Tibial nerve (tissue), 4 donors: Measurements from ENCODE around the gene CRYBG1. TPM values are rescaled to one million over a fixed set of nuclear protein-coding genes. Genes with fewer than 3 reads are reported as not detected.

Experiments used
- DNase-seq, 2 donors: peaks; one replicate each; pipeline ENCODE4 v3.0.0-alpha.2; 2019; ENCODE audit warnings: low spot score in 2 of 2
- H3K27ac ChIP-seq, 4 donors: fragments of 200-600 bp; sonication (generic) in 3 of 4; one replicate each; pipeline ENCODE4 v1.5.1; 2017 to 2019; ENCODE audit warnings: mild to moderate bottlenecking in 1 of 4
- H3K27me3 ChIP-seq, 2 donors: fragments of 200-600 bp; sonication (generic) in 1 of 2; one replicate each; pipeline versions ENCODE4 v1.5.1 to v1.6.0; 2017 to 2019
- H3K36me3 ChIP-seq, 3 donors: fragments of 200-600 bp; sonication (generic); one replicate each; pipeline ENCODE4 v1.5.1; 2018 to 2019
- H3K4me1 ChIP-seq, 4 donors: fragments of 200-600 bp; sonication (generic) in 3 of 4; one replicate each; pipeline ENCODE4 v1.5.1; 2017 to 2019
- H3K4me3 ChIP-seq, 4 donors: fragments of 200-600 bp; sonication (generic) in 3 of 4; one replicate each; pipeline ENCODE4 v1.5.1; 2017 to 2019; ENCODE audit warnings: mild to moderate bottlenecking in 1 of 4, moderate library complexity in 1 of 4
- H3K9me3 ChIP-seq, 4 donors: fragments of 200-600 bp; sonication (generic) in 3 of 4; one replicate each; pipeline ENCODE4 v1.5.1; 2017 to 2019
- EP300 ChIP-seq, 2 donors: sonication (generic); formaldehyde crosslinking; IDR thresholded peaks; one replicate each; pipeline ENCODE4 v1.6.1; 2017; ENCODE audit warnings: antibody characterized with exemption in 2 of 2, mild to moderate bottlenecking in 1 of 2
- POLR2A ChIP-seq, 2 donors: fragments of 450-650 bp; IDR thresholded peaks; one replicate each; pipeline ENCODE4 v1.6.1; 2017; ENCODE audit warnings: antibody characterized with exemption in 2 of 2, mild to moderate bottlenecking in 2 of 2, moderate library complexity in 2 of 2
- WGBS, 2 donors: methylation state at CpG; one replicate each; pipeline ENCODE4 v1.1.5; 2018; 5-methylcytosine and 5-hydroxymethylcytosine counted together
- total RNA-seq, 4 donors: library from RNA; depleted of rRNA; stranded (reverse); fragments of >200 nt; gene quantifications; one replicate each; pipeline ENCODE4 v1.1.0, GENCODE V29; 2016
- TF ChIP-seq, protein P1 (sequence below), 5 experiments: fragments of 200-600 bp in 3 of 5; fragments of 450-650 bp in 2 of 5; sonication (generic) in 3 of 5; IDR thresholded peaks; one replicate each; pipeline ENCODE4 v1.5.1; 2016 to 2019; ENCODE audit warnings: antibody characterized with exemption in 5 of 5, mild to moderate bottlenecking in 3 of 5, moderate library complexity in 2 of 5

CRYBG1 gene
- total RNA-seq, 4 donors from 2014 or later: 5.9 to 15.3 (median 8.1) TPM

DNA sequence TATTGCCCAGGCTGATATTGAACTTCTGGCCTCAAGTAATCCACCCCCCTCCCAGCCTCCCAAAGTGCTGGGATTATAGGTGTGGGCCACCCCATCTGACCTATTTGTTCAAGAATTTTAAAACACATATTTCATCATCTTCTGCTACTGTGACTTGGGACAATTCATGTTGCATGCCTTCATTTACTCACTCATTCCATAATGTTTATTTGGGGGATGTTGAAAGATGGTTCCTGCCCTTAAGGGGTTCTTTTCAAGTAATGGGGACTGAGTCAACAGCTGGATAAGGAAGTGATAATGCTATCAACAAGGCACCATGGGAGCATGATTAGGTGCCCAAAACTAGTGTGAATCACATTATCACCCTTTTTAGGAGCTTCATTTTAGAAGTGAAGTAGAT lies 62.0 kb downstream of the CRYBG1 start:
- TF ChIP-seq EP300 (IDR thresholded peaks at IDR 0.05) (no peak), POLR2A (IDR thresholded peaks at IDR 0.05) (no peak)
- TF ChIP-seq, protein P1, sequence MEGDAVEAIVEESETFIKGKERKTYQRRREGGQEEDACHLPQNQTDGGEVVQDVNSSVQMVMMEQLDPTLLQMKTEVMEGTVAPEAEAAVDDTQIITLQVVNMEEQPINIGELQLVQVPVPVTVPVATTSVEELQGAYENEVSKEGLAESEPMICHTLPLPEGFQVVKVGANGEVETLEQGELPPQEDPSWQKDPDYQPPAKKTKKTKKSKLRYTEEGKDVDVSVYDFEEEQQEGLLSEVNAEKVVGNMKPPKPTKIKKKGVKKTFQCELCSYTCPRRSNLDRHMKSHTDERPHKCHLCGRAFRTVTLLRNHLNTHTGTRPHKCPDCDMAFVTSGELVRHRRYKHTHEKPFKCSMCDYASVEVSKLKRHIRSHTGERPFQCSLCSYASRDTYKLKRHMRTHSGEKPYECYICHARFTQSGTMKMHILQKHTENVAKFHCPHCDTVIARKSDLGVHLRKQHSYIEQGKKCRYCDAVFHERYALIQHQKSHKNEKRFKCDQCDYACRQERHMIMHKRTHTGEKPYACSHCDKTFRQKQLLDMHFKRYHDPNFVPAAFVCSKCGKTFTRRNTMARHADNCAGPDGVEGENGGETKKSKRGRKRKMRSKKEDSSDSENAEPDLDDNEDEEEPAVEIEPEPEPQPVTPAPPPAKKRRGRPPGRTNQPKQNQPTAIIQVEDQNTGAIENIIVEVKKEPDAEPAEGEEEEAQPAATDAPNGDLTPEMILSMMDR (IDR thresholded peaks at IDR 0.05): no peak
- H3K27me3 ChIP-seq: no peaks in the 10 kb centered on the region
- H3K4me1 ChIP-seq: no peaks in the 10 kb centered on the region

DNA sequence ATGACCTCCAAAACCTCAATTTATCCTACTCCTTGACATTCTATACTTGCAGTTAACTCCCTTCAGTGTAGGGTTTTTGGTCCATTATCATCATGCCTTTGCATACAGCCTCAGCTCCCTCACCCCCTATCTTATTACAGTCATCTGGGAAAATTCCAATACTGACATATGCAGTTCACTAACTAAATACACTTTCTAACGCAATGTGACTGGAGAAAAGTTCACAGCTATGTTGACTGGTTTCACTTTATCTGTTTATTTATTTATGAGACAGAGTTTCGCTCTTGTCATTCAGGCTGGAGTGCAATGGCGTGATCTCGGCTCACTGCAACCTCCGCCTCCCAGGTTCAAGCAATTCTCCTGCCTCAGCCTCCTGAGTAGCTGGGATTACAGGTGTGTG lies 64.9 kb downstream of the CRYBG1 start:
- DNase-seq: no peak
- no peaks in the 10 kb centered on the region for H3K4me1 ChIP-seq
- no peak overlapping the region for H3K27ac ChIP-seq
- no peak for TF ChIP-seq POLR2A (IDR thresholded peaks at IDR 0.05)
- TF ChIP-seq, protein P1 (IDR thresholded peaks at IDR 0.05): no peak
- no peak for TF ChIP-seq EP300 (IDR thresholded peaks at IDR 0.05)
- 91% methylated on average over 5 of the region's 5 CpGs for WGBS, 2 donors
- H3K36me3 ChIP-seq: no peaks in the 10 kb centered on the region
- no peaks in the 10 kb centered on the region for H3K27me3 ChIP-seq
- H3K9me3 ChIP-seq: no peaks in the 10 kb centered on the region
- no peak overlapping the region for H3K4me3 ChIP-seq

More for the DNA sequence above, 62.0 kb downstream of the CRYBG1 start:
- H3K4me3 ChIP-seq: no peak overlapping the region
- no peaks in the 10 kb centered on the region for H3K36me3 ChIP-seq
- no peak for DNase-seq
- H3K9me3 ChIP-seq: no peaks in the 10 kb centered on the region
- H3K27ac ChIP-seq: no peak overlapping the region

DNA sequence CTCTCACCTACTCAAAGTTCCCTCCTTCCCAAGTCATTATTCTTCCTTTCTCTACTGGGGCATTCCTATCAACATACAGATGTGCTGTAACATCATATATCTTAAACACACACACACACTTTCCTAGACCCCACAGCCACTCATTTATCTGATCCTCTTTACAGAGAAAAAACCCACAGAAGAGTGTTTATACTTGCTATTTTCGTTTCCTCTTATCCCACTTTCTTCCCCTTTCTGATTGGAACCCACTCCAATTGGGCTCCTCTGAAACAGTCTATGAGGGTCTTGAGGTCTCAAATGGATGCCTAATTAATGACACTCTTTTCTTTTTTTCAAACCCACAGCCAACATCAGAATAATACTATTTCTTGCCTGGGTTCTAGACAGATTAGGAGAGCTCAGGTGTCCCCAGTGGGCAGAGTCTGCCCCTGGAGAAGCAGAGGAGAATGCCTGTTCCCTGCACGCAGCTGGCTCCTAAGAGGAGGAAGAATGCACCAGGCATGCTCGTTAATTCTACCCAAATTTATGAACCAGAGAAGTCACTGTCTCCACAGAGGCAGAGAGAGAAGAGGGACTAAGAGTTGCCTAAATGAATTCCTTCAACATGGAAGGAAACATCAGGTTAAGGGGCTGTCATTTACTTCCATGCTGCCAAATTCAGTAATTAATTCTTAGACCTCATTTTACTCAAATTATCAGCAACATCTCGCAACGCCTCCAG lies 65.9 kb downstream of the CRYBG1 start:
- Histone ChIP-seq H3K36me3 (no peaks in the 10 kb centered on the region), H3K9me3 (no peaks in the 10 kb centered on the region), H3K4me3 (no peak overlapping the region), H3K4me1 (no peaks in the 10 kb centered on the region), H3K27ac (no peak overlapping the region), H3K27me3 (no peaks in the 10 kb centered on the region)
- DNase-seq: no peak
- WGBS, 2 donors: 59 to 71% methylated on average over 5 of the region's 5 CpGs
- TF ChIP-seq, protein P1 (IDR thresholded peaks at IDR 0.05): no peak
- TF ChIP-seq EP300 (IDR thresholded peaks at IDR 0.05) (no peak), POLR2A (IDR thresholded peaks at IDR 0.05) (no peak)

DNA sequence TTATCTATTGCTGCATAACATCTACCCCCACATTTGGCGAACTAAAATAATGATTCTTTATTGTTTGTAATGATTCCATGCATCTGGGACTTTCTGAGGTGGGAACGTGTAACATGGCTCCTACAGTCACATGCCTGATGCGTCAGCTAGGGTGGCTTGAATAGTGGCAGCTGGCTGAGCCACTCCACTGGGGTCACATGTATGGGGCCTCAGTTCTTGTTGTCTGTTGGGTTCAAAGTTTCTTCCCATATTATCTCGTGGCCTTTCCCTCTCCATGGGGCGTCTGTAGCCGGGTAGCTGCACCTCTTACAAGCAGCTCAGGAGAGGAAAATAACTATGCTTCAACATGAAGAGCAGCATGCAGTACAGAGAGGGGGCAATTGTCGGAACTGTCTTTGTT lies 69.9 kb downstream of the CRYBG1 start:
- Histone ChIP-seq H3K4me1 (no peaks in the 10 kb centered on the region), H3K27me3 (no peaks in the 10 kb centered on the region), H3K9me3 (no peaks in the 10 kb centered on the region), H3K27ac (no peak overlapping the region), H3K36me3 (no peaks in the 10 kb centered on the region), H3K4me3 (no peak overlapping the region)
- no peak for DNase-seq
- TF ChIP-seq EP300 (IDR thresholded peaks at IDR 0.05): no peak
- TF ChIP-seq, protein P1 (IDR thresholded peaks at IDR 0.05): no peak
- TF ChIP-seq POLR2A (IDR thresholded peaks at IDR 0.05): no peak
- 80 to 87% methylated on average over 7 of the region's 7 CpGs for WGBS, 2 donors

DNA sequence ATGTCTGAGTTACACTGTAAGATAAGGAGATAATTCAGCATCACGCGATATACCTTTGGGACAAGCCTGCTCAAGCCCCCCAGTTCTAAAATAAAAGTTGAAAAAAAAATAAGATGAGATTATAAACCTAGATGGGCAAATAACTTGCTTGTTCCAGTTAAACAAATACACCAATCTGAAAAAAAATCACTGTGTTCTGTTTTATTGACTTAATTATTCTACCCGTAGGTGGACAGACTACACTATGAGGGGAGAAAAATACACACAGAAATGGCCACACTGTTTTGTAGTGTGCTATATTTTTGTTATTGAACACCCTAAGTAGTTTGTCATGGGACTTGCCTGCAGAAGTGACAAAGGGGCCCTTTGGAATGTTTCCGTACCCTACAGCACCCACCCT lies 70.9 kb downstream of the CRYBG1 start:
- no peak overlapping the region for H3K4me3 ChIP-seq
- H3K9me3 ChIP-seq: no peaks in the 10 kb centered on the region
- WGBS, 2 donors: 91% methylated on average over 4 of the region's 4 CpGs
- no peaks in the 10 kb centered on the region for H3K4me1 ChIP-seq
- no peaks in the 10 kb centered on the region for H3K27me3 ChIP-seq
- no peak overlapping the region for H3K27ac ChIP-seq
- TF ChIP-seq, protein P1 (IDR thresholded peaks at IDR 0.05): no peak
- no peak for TF ChIP-seq EP300 (IDR thresholded peaks at IDR 0.05)
- H3K36me3 ChIP-seq: no peaks in the 10 kb centered on the region
- no peak for DNase-seq
